CD4-positive, alpha-beta T cell treated with Interleukin-17A for 1 hour (primary cell): Measurements from ENCODE around the gene HMSD.

ENCODE experiments used
- DNase-seq: peaks from one replicate; pipeline ENCODE4 v3.0.0-alpha.2; 2020

HMSD gene

GRCh38 chr18:63960891-63961290 lies 11.8 kb downstream of the HMSD start:
- DNase-seq: no peak

DNA sequence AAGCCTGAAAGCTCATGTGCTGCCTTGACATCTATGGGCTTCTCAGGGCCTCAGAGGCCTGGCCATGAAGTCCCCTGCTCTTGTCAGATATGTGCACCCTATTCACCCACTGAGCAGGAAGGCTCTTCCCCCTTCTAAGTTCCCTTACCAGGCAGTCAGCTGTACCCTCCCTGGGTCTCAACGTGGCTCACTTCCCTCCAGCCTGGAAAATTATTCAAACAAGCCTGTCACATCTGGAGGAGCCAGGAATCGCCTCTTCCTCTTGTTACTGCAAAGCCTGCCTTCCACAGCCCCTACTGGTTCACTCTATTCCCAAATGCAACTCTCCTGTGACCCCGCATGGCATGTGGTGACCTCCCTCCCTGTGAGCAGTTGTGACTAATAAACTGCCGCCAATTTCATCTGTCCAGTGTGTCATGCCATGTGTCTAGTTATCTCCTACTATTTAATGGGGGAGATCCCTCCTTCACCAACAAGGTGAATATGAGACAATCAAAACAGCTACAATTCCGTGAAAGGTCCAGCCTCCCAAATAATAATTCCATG lies 12.4 kb downstream of the HMSD start:
- DNase-seq: no peak

- no peak for DNase-seq
These were observed 13.0 kb downstream of the HMSD start for GRCh38 chr18:63962137-63962536.

GRCh38 chr18:63963615-63964256 lies 14.6 kb downstream of the HMSD start:
- peak; percentile 74 for DNase-seq

- no peak for DNase-seq
These were observed 15.8 kb downstream of the HMSD start for GRCh38 chr18:63964908-63965307.

GRCh38 chr18:63965716-63966330 lies 16.7 kb downstream of the HMSD start:
- DNase-seq: no peak

DNA sequence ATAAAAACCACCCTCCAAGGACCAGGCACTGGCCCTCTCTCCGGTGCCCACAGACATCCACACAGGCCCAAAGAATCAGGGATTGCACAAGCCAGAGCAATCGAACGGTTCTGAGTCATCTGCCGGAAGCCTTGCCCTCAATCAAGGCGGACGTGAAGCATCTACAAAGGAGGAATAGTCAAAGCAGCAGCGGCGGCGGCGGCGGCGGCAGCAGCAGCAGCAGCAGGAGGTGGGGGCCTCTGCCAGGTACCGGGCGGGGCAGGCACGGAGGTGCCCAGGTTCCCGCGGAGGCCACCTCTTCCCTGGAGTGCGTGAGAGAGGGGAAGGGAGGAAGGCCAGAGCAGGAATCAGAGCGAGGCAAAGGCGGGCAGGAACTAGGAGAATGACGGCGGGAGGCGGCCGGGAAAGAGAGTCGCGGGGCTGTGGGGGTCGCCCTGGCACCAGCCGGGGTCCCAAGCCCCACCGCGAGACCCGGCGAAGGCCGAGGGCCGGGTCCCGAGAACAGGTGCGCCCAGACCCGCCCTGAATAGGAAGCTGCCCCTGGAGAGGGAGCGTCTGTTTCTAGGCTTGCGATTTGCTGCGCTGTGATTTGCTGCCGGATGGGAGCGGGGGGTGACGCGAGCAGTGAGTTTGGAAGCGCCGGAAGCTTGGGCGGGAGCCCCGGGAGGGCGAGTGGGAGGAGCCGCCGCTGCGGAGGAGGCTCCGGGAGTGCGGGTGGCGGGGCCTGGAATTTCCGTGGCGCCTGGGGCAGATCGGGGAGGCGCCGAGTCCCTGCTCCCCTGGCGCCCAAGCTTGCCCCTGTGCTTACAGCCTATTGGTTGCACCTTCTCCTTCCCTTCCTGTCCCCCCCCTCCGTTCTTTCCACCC lies 21.1 kb downstream of the HMSD start, which contains the start of gene SERPINB8:
Gene SERPINB8 (plus strand): TSS at position 140 of the 867 bp plus-strand sequence. CDS start 8,228 bp downstream, outside the sequence.
- peak; percentile 83 for DNase-seq

GRCh38 chr18:63970809-63971205 lies 21.7 kb downstream of the HMSD start:
- DNase-seq: no peak

GRCh38 chr18:63971320-63972001 lies 22.4 kb downstream of the HMSD start:
- DNase-seq: no peak

DNA sequence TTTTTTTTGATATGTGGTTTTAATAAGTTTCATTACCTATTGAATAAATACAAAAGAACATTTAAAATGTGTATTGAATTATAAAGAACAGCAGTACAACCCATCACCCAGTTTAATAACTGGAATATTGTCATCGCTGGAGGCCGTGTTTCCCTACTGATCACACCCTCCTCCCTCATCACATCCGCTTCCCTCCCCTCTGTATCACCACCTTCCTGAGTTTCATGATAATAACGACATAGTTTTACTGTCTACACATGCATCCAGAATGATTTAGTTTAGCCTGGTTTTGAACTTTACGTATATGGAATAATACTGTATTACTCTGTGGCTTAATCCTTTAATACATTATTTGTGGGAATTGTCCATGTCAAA lies 22.9 kb downstream of the HMSD start:
- no peak for DNase-seq

- DNase-seq: peak; percentile 41
These were observed 25.9 kb downstream of the HMSD start for GRCh38 chr18:63974991-63975390.

DNA sequence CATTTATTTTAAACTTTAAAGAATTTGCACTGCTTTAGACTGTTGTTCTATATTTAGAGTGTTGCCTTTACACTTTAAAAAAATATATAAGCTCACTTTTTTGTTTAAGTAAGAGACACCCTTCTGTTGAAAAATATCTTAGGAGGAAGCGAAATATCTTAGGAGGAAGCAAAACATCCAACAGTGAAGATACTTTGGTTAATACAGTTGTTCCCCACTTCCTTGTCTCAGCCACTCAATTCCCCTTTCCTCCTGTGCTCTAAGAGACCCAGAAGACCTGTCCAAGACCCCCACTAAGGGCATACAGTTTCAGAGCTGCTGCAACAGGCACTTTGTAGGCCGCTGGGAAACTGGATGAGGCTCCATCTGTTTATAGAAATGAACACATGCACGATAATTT lies 26.5 kb downstream of the HMSD start:
- no peak for DNase-seq

DNA sequence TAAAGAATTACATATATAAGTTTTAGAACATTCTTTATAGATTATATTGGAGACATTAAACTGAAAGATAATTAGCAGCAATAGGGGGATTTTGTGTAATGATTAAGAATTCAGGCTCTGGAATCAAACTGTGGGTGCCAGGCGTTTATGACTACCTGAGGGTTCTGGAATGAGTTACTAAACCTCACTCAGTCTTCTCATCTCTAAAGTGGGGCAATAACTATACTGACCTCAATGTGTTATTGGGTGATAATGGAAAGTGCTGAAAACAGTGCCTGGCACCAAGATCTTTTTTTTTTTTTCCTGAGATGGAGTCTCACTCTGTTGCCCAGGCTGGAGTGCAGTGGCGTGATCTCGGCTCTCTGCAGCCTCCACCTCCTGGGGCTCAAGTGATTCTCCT lies 27.9 kb downstream of the HMSD start:
- no peak for DNase-seq

- DNase-seq: peak; percentile 67
These were observed 30.4 kb downstream of the HMSD start for GRCh38 chr18:63979409-63979920.

DNA sequence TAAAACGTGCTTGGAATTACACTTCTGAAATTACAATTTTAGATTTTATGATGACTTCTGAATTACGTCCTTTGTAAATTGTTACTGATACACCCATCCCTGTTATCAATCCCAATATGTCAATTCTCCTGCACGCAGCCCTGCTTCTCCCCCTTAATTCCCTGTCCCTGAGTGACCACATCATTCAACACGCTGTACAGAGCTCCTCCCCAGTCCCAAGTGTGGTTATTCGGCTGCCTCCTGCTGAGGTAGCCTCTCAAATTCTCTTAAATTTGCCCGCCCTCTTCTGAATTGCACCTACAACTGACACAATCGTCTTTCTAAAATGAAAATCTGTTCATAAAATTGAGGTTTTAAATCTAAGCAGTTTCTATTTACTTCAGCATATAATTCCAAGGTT lies 30.9 kb downstream of the HMSD start:
- DNase-seq: no peak

- DNase-seq: no peak
These were observed 31.9 kb downstream of the HMSD start for GRCh38 chr18:63980896-63981460.

GRCh38 chr18:63981719-63982118 lies 32.6 kb downstream of the HMSD start:
- no peak for DNase-seq

GRCh38 chr18:63982361-63982760 lies 33.3 kb downstream of the HMSD start:
- no peak for DNase-seq

DNA sequence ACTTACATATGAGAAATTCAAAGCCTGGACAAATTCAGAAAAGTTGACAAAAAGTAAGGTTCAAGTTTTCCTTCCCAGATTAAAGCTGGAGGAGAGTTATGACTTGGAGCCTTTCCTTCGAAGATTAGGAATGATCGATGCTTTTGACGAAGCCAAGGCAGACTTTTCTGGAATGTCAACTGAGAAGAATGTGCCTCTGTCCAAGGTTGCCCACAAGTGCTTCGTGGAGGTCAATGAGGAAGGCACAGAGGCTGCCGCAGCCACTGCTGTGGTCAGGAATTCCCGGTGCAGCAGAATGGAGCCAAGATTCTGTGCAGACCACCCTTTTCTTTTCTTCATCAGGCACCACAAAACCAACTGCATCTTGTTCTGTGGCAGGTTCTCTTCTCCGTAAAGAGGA lies 37.8 kb downstream of the HMSD start:
- DNase-seq: no peak

- DNase-seq: no peak
These were observed 38.6 kb downstream of the HMSD start for GRCh38 chr18:63987743-63988142.

DNA sequence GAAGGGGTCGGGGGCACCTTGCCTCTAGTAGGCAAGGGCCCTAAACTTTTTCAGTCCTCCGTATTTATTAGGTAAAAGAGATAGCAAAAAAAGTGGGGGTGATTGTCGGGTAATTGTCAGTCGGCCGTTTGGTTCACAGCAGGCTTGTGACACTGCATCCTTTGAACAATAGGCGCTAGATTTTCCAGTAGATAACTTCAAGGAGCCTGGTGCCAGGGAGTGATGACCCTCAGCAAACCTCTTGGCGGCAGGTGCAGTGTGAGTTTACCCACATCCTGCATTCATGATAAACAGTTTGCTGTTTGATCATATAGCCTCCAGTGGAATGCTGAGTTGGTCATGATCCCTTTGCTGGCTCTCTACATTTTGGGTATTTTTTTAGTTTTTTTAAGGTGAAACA lies 43.6 kb downstream of the HMSD start:
- peak; percentile 1 for DNase-seq

GRCh38 chr18:63994783-63995399 lies 45.8 kb downstream of the HMSD start:
- DNase-seq: peak; percentile 49
